ENCODE measurements around the gene DNASE1L1. TPM values are rescaled to one million over a fixed set of nuclear protein-coding genes. Genes with fewer than 3 reads are reported as not detected.

DNASE1L1 gene
- total and polyA plus RNA-seq, 2 of the 13 experiments (the other 11 are each of a cell fraction or from before 2014, with no cell fraction given): 4.7 to 12.3 TPM

GRCh38 chrX:154401045-154401799, 7.8 kb downstream of the DNASE1L1 start (continued):
- TF ChIP-seq AKNA (CRISPR knock-in tag; IDR thresholded peaks at IDR 0.05; ENCODE audit: borderline replicate concordance) (no peak), PTBP1 (IDR thresholded peaks at IDR 0.05; ENCODE audit: low read depth, low read length, poor library complexity, severe bottlenecking) (no peak), SNAI1 (CRISPR knock-in tag; IDR thresholded peaks at IDR 0.05; ENCODE audit: borderline replicate concordance) (no peak), ZFP82 (CRISPR knock-in tag; IDR thresholded peaks at IDR 0.05; ENCODE audit: borderline replicate concordance) (no peak; the same call in 1 of the 2 replicates), ATF7-NPFF (CRISPR knock-in tag; IDR thresholded peaks at IDR 0.05; ENCODE audit: low read depth) (no peak; the same call in 1 of the 2 replicates), ZNF678 (CRISPR knock-in tag; IDR thresholded peaks at IDR 0.05) (no peak), NCOA1 (CRISPR knock-in tag; IDR thresholded peaks at IDR 0.05) (no peak), ZNF263 (CRISPR knock-in tag; IDR thresholded peaks at IDR 0.05) (no peak), ZNF883 (CRISPR knock-in tag; IDR thresholded peaks at IDR 0.05; ENCODE audit: not compliant biosample characterization) (no peak), PITX1 (CRISPR knock-in tag; IDR thresholded peaks at IDR 0.05) (no peak), ZNF703 (CRISPR knock-in tag; IDR thresholded peaks at IDR 0.05; ENCODE audit: borderline replicate concordance) (no peak), KDM6A (CRISPR knock-in tag; IDR thresholded peaks at IDR 0.05; ENCODE audit: low read depth) (no peak), TFE3 (CRISPR knock-in tag; IDR thresholded peaks at IDR 0.05) (peak; percentile 56; the same call in 1 of the 2 replicates), NFYC (CRISPR knock-in tag; IDR thresholded peaks at IDR 0.05) (no peak), ZNF20 (CRISPR knock-in tag; IDR thresholded peaks at IDR 0.05) (no peak), ZNF33B (CRISPR knock-in tag; IDR thresholded peaks at IDR 0.05) (no peak)
- TF ChIP-seq, protein P1, sequence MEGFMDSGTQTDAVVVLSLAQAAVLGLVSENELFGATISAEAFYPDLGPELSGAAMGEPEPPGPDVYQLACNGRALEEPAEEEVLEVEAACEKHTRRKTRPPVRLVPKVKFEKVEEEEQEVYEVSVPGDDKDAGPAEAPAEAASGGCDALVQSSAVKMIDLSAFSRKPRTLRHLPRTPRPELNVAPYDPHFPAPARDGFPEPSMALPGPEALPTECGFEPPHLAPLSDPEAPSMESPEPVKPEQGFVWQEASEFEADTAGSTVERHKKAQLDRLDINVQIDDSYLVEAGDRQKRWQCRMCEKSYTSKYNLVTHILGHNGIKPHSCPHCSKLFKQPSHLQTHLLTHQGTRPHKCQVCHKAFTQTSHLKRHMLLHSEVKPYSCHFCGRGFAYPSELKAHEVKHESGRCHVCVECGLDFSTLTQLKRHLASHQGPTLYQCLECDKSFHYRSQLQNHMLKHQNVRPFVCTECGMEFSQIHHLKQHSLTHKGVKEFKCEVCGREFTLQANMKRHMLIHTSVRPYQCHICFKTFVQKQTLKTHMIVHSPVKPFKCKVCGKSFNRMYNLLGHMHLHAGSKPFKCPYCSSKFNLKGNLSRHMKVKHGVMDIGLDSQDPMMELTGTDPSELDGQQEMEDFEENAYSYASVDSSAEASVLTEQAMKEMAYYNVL (CRISPR knock-in tag; IDR thresholded peaks at IDR 0.05; ENCODE audit: borderline replicate concordance): no peak
- TF ChIP-seq, protein P2, sequence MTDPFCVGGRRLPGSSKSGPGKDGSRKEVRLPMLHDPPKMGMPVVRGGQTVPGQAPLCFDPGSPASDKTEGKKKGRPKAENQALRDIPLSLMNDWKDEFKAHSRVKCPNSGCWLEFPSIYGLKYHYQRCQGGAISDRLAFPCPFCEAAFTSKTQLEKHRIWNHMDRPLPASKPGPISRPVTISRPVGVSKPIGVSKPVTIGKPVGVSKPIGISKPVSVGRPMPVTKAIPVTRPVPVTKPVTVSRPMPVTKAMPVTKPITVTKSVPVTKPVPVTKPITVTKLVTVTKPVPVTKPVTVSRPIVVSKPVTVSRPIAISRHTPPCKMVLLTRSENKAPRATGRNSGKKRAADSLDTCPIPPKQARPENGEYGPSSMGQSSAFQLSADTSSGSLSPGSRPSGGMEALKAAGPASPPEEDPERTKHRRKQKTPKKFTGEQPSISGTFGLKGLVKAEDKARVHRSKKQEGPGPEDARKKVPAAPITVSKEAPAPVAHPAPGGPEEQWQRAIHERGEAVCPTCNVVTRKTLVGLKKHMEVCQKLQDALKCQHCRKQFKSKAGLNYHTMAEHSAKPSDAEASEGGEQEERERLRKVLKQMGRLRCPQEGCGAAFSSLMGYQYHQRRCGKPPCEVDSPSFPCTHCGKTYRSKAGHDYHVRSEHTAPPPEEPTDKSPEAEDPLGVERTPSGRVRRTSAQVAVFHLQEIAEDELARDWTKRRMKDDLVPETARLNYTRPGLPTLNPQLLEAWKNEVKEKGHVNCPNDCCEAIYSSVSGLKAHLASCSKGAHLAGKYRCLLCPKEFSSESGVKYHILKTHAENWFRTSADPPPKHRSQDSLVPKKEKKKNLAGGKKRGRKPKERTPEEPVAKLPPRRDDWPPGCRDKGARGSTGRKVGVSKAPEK (CRISPR knock-in tag; IDR thresholded peaks at IDR 0.05; ENCODE audit: borderline replicate concordance): no peak

Data from HepG2 (cell line).